Sciatic nerve (tissue), 2 donors: ENCODE measurements around the gene EEF1A2. TPM values are rescaled to one million over a fixed set of nuclear protein-coding genes. Genes with fewer than 3 reads are reported as not detected.
A peak's percentile ranks its signal among the peaks of the same experiment; 100 is the strongest.

ENCODE experiments used
- ATAC-seq: fragments of 200-7000 bp; cut with Tn5 transposase; one replicate; pipeline ENCODE4 v1.9.1; 2020; ENCODE audit warnings: mild to moderate bottlenecking, moderate library complexity
- DNase-seq: peaks from one replicate; pipeline ENCODE4 v3.0.0-alpha.2; 2020; ENCODE audit warnings: low spot score
- intact Hi-C: fragments of 100-400 bp; cut with DNase I; formaldehyde crosslinking; loops from one replicate; pipeline ENCODE4 v1.14.2; 2022
- total RNA-seq: library from RNA; stranded (reverse); fragmentation: NEBNext Ultra II Directional; extraction: Animal tissue kit (Norgen Biotek cat#: 25700); gene quantifications from one replicate; pipeline ENCODE4 v1.2.1, GENCODE V29; 2021
- donor health status: DM: no; HTN: no; CAD: no.
- donor health status: DM: no; HTN: no; CAD: no.

The EEF1A2 gene
- total RNA-seq, 1 donor from 2014 or later: 0.45 TPM

GRCh38 chr20:63538204-63539091 lies 39.6 kb upstream of the EEF1A2 start:
- no peak for DNase-seq
- intact Hi-C loops: loop anchor here (5.0 to 10.0 kb wide), 2 partner anchors 326 to 439 kb away; partner anchors contain the start of genes ABHD16B, SAMD10 and TPD52L2
- peak; percentile 22 for ATAC-seq

DNA sequence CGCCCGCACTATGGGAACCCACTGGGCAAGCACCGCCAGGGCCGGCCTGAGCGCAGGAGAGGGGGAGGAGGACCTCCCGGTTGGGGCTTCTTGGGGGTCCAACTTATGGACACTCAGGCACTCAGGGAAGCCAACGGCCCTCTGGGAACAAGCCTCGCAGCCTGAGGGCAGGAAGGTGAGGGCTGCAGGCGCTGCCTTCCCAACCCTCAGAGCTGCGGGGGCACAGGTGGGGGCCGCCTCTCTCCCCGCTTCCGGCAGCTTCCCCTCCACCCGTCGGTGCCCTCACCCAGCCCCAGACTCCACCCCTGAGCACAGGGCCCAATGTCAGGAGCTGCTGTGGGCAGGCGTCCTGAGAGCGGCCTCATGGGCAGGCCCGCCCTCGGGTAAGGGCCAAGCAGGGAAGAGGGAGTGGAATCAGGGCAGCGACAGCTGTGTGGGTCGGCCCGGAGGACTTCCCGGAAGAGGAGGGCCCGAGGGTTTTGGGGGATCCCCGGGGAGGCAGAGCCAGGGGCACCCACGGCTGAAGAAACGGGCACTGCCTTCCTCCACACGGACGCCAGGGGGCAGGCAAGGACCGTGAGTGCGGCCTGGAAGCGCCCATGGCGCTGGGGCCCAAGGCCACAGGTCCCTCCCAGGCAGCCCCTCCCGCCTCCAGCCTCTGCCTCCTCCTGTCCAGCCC lies 38.8 kb upstream of the EEF1A2 start:
- intact Hi-C loops: loop anchor here (5.0 to 10.0 kb wide), 2 partner anchors 327 to 440 kb away; partner anchors contain the start of genes ABHD16B, SAMD10 and TPD52L2
- DNase-seq (peak; percentile 89), ATAC-seq (peak; percentile 85)

GRCh38 chr20:63536997-63537524 lies 38.2 kb upstream of the EEF1A2 start, which contains the start of gene PTK6:
Gene PTK6 (minus strand): TSS chr20:63537376. CDS start chr20:63537314, 62 bp downstream.
- no peak for DNase-seq
- intact Hi-C loops: loop anchor here (5.0 to 10.0 kb wide), 2 partner anchors 328 to 440 kb away; partner anchors contain the start of genes ABHD16B, SAMD10 and TPD52L2

DNA sequence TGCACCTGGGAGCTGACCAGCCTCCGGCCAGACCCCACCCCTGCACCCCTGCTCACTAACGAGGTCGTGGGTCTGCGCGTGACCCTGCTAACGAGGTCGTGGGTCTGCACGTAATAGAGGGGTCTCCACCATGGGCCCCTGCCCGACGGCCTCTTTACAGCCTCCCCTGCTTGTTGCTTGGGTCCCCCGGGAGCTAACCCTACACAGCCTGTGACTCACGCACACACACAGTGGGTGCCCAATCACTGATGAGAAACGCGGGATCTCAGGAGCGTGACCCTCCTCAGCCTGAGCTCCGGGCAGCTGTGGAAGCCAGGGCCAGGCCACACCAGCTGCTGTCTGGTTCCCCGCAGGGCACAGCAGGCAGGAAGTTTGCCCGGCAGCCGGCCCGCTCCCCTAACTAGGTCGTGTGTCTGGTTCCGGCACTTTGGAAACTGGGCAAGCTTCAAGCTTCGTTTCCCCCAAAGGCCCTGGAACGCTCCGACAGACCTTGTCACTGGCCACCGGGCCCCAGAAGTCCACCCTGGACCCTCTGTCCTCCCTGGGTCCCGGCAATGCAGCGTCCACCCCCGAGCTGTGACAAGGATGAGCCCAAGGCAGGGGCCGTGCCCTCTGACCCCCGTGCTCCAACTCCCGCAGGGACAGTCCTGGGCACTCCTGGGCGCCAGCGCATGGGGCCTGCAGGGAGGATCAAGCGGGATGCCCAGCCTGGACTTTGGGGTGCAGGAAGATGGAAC lies 37.5 kb upstream of the EEF1A2 start:
- intact Hi-C loops: loop anchor here (5.0 to 10.0 kb wide), 2 partner anchors 328 to 441 kb away; partner anchors contain the start of genes ABHD16B, SAMD10 and TPD52L2
- ATAC-seq: no peak
- DNase-seq: no peak

More at GRCh38 chr20:63536997-63537524, 38.2 kb upstream of the EEF1A2 start, which contains the start of gene PTK6:
- ATAC-seq: peak; percentile 6

- ATAC-seq (peak; percentile 11), DNase-seq (no peak)
- intact Hi-C loops: loop anchor here (5.0 to 10.0 kb wide), 2 partner anchors 330 to 442 kb away; partner anchors contain the start of genes ABHD16B, SAMD10 and TPD52L2
Measured at GRCh38 chr20:63534831-63535651, 36.2 kb upstream of the EEF1A2 start.

GRCh38 chr20:63534427-63534830 lies 35.5 kb upstream of the EEF1A2 start:
- ATAC-seq: no peak
- intact Hi-C loops: loop anchor here (10.0 kb wide), 1 partner anchor 330 kb away; the partner anchor contains the start of genes ABHD16B and TPD52L2
- no peak for DNase-seq

DNA sequence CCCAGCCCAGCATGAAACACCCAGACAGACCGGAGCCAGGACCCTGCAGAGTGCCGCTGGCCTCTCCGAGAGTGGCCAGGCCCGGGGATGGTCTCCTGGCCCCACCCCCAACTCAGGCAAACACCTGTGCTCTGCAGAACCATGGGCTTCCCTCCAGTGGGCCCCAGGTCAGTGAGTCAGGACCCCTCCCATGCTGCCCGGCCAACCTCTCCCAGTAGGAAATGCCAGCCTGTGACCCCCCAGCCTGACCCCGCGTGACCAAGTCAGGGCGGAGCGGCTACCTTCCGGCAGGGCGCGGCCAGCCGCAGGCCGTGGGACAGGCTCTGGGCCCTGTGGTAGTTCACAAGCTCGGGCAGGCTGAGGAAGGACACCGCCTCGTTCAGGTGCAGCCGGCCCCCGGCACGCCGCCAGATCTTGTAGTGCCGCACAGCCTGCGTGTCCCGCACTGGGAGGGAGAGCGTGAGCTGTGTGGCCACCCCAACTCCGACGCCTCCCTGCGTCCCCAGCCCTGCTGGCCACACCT lies 35.0 kb upstream of the EEF1A2 start:
- DNase-seq: no peak
- intact Hi-C loops: loop anchor here (10.0 kb wide), 1 partner anchor 331 kb away; the partner anchor contains the start of genes ABHD16B and TPD52L2

GRCh38 chr20:63533388-63533787 lies 34.5 kb upstream of the EEF1A2 start:
- DNase-seq (no peak), ATAC-seq (no peak)
- intact Hi-C loops: loop anchor here (10.0 kb wide), 1 partner anchor 331 kb away; the partner anchor contains the start of genes ABHD16B and TPD52L2

More for the DNA sequence above, 35.0 kb upstream of the EEF1A2 start:
- ATAC-seq: no peak

GRCh38 chr20:63532449-63532971 lies 33.6 kb upstream of the EEF1A2 start:
- intact Hi-C loops: loop anchor here (10.0 kb wide), 1 partner anchor 332 kb away; the partner anchor contains the start of genes ABHD16B and TPD52L2
- DNase-seq: peak; percentile 57
- ATAC-seq: no peak

GRCh38 chr20:63531686-63532448 lies 33.0 kb upstream of the EEF1A2 start:
- ATAC-seq (no peak), DNase-seq (no peak)
- intact Hi-C loops: loop anchor here (10.0 kb wide), 1 partner anchor 333 kb away; the partner anchor contains the start of genes ABHD16B and TPD52L2

GRCh38 chr20:63530788-63531160 lies 31.9 kb upstream of the EEF1A2 start:
- no peak for DNase-seq
- ATAC-seq: no peak
- intact Hi-C loops: loop anchor here (10.0 kb wide), 1 partner anchor 334 kb away; the partner anchor contains the start of genes ABHD16B and TPD52L2

GRCh38 chr20:63529861-63530787 lies 31.2 kb upstream of the EEF1A2 start:
- intact Hi-C loops: loop anchor here (10.0 kb wide), 1 partner anchor 335 kb away; the partner anchor contains the start of genes ABHD16B and TPD52L2
- peak; percentile 59 for DNase-seq
- no peak for ATAC-seq

GRCh38 chr20:63529180-63529860 lies 30.4 kb upstream of the EEF1A2 start:
- intact Hi-C loops: no loop called here
- DNase-seq (peak; percentile 55), ATAC-seq (no peak)

GRCh38 chr20:63527184-63527583 lies 28.3 kb upstream of the EEF1A2 start:
- no peak for DNase-seq

More at GRCh38 chr20:63527184-63527583, 28.3 kb upstream of the EEF1A2 start:
- intact Hi-C loops: no loop called here
- ATAC-seq: no peak
